Measurements from ENCODE around the gene KIF6. TPM values are rescaled to one million over a fixed set of nuclear protein-coding genes. Genes with fewer than 3 reads are reported as not detected.

Gene KIF6
- total RNA-seq, 1 experiment from 2014 or later, result not detected

GRCh38 chr6:39424831-39425230, 300.4 kb downstream of the KIF6 start:
- CTCF ChIA-PET, result no interaction called here
- H3K36me3 ChIP-seq (ENCODE audit: control insufficient read depth in 1 of 2, insufficient read depth in 2 of 2, low read length in 2 of 2), result no peaks in the 10 kb centered on the region
- no peak overlapping the region for H3K4me2 ChIP-seq (ENCODE audit: low read length)
- no peak overlapping the region for H3K27ac ChIP-seq (ENCODE audit: low read depth, low read length)
- intact Hi-C loops (cut with micrococcal nuclease), result no loop called here
- H3K9ac ChIP-seq (ENCODE audit: low read length), result no peak overlapping the region
- POLR2A ChIA-PET, result no interaction called here
- H3K27me3 ChIP-seq (ENCODE audit: insufficient read depth, low read length), result peaks cover 8% of the 10 kb centered on the region; the same call in 1 of the 2 replicates
- no peaks in the 10 kb centered on the region for H4K20me1 ChIP-seq (ENCODE audit: insufficient read depth)
- no peaks in the 10 kb centered on the region for H3K9me2 ChIP-seq (ENCODE audit: insufficient read depth)
- H3K4me3 ChIP-seq (replicated peaks in 1 of 2; ENCODE audit: low read depth in 1 of 2, low read length in 2 of 2), result no peak overlapping the region
- ATAC-seq (no peak), DNase-seq (ENCODE audit: low read depth, low spot score) (no peak)
- TF ChIP-seq CEBPB (IDR thresholded peaks at IDR 0.05; ENCODE audit: low read depth) (no peak), ZFX (IDR thresholded peaks at IDR 0.05) (no peak)
- RAD21 ChIA-PET (ENCODE audit: low non-redundant PET in 1 of 2, low total read pairs in 2 of 2, uncharacterized antibody in 2 of 2, unreplicated experiment in 2 of 2), result no interaction called here
- no peaks in the 10 kb centered on the region for H3K9me3 ChIP-seq (ENCODE audit: control insufficient read depth in 1 of 2, insufficient read depth in 1 of 2, low read depth in 1 of 2, low read length in 2 of 2)
- H3K4me1 ChIP-seq (ENCODE audit: control insufficient read depth in 1 of 2, insufficient read depth in 2 of 2, low read length in 2 of 2), result 0 out of 4 replicates have a peak, but pooled peaks cover 2 to 4% of the 10 kb centered on the region in 2 experiments
- H3K79me2 ChIP-seq (ENCODE audit: insufficient read depth, low read length), result no peaks in the 10 kb centered on the region
- no TSS peak for BruUV-seq (replicated peaks)
- H2AFZ ChIP-seq (ENCODE audit: low read depth, low read length, poor library complexity, severe bottlenecking), result no peak overlapping the region

- Histone ChIP-seq H3K9me2 (ENCODE audit: insufficient read depth) (no peaks in the 10 kb centered on the region), H3K36me3 (ENCODE audit: control insufficient read depth in 1 of 2, insufficient read depth in 2 of 2, low read length in 2 of 2) (no peaks in the 10 kb centered on the region), H3K4me3 (replicated peaks in 1 of 2; ENCODE audit: low read depth in 1 of 2, low read length in 2 of 2) (no peak overlapping the region), H3K27ac (ENCODE audit: low read depth, low read length) (no peak overlapping the region), H3K9ac (ENCODE audit: low read length) (no peak overlapping the region), H2AFZ (ENCODE audit: low read depth, low read length, poor library complexity, severe bottlenecking) (no peak overlapping the region), H3K27me3 (ENCODE audit: insufficient read depth, low read length) (peaks cover 8% of the 10 kb centered on the region; the same call in 1 of the 2 replicates), H3K9me3 (ENCODE audit: control insufficient read depth in 1 of 2, insufficient read depth in 1 of 2, low read depth in 1 of 2, low read length in 2 of 2) (no peaks in the 10 kb centered on the region), H3K4me1 (ENCODE audit: control insufficient read depth in 1 of 2, insufficient read depth in 2 of 2, low read length in 2 of 2) (0 out of 4 replicates have a peak, but pooled peaks cover 2 to 4% of the 10 kb centered on the region in 2 experiments), H3K79me2 (ENCODE audit: insufficient read depth, low read length) (no peaks in the 10 kb centered on the region), H3K4me2 (ENCODE audit: low read length) (no peak overlapping the region), H4K20me1 (ENCODE audit: insufficient read depth) (no peaks in the 10 kb centered on the region)
- RAD21 ChIA-PET (ENCODE audit: low non-redundant PET in 1 of 2, low total read pairs in 2 of 2, uncharacterized antibody in 2 of 2, unreplicated experiment in 2 of 2), result no interaction called here
- no TSS peak for BruUV-seq (replicated peaks)
- intact Hi-C loops (cut with micrococcal nuclease), result no loop called here
- no peak for DNase-seq (ENCODE audit: low read depth, low spot score)
- POLR2A ChIA-PET, result no interaction called here
- no peak for ATAC-seq
- CTCF ChIA-PET, result no interaction called here
- TF ChIP-seq ELF1 (IDR thresholded peaks at IDR 0.05; ENCODE audit: borderline replicate concordance, low read depth), result no peak
- TF ChIP-seq YY1 (IDR thresholded peaks at IDR 0.05; ENCODE audit: extremely low read depth, insufficient replicate concordance, low read depth, low read length), result no peak
- no peak for TF ChIP-seq TCF7L2 (IDR thresholded peaks at IDR 0.05; ENCODE audit: borderline replicate concordance, extremely low read depth, insufficient read depth, insufficient read length)
- no peak for TF ChIP-seq FOSL1 (IDR thresholded peaks at IDR 0.05; ENCODE audit: low read depth)
- TF ChIP-seq ZBTB33 (IDR thresholded peaks at IDR 0.05; ENCODE audit: extremely low read depth, insufficient replicate concordance, low read length), result no peak
- TF ChIP-seq MAX (IDR thresholded peaks at IDR 0.05), result no peak
- no peak for TF ChIP-seq CEBPB (IDR thresholded peaks at IDR 0.05; ENCODE audit: low read depth)
- no peak for TF ChIP-seq REST (IDR thresholded peaks at IDR 0.05; ENCODE audit: low read depth)
- no peak for TF ChIP-seq JUND (IDR thresholded peaks at IDR 0.05)
- TF ChIP-seq EZH2 (IDR thresholded peaks at IDR 0.05), result no peak
- TF ChIP-seq ZNF274 (IDR thresholded peaks at IDR 0.05; ENCODE audit: low read depth, low read length), result no peak
- TF ChIP-seq ATF3 (IDR thresholded peaks at IDR 0.05), result no peak
These were observed 303.0 kb downstream of the KIF6 start for GRCh38 chr6:39422238-39422637.
